HG03159 (cell line): ENCODE data around the gene NHSL1.
A peak's percentile ranks its signal among the peaks of the same experiment; 100 is the strongest.

Experiments
- ATAC-seq: cut with Tn5 transposase; IDR thresholded peaks from one replicate; pipeline ENCODE4 v1.9.1; 2021; ENCODE audit warnings: mild to moderate bottlenecking, moderate library complexity; ENCODE audit not compliant: unreplicated experiment

Gene NHSL1

DNA sequence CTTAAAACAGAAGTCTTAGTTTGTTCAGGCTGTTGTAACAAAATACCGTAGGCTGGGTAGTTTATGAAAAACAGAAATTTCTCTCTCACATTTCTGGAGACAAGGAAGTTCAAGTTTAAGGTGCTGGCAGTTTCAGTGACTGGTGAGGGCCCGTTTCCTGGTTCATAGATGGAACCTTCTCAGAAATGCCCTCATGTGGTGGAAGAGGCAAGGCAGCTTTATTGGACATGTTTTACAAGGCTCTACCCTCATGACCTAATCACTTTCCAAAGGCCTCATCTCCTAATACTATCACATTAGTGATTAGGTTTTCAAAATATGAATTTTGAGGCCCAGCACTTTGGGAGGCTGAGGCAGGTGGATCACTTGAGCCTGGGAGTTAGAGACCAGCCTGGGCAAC, 92.9 kb downstream of the NHSL1 start:
- no peak for ATAC-seq

DNA sequence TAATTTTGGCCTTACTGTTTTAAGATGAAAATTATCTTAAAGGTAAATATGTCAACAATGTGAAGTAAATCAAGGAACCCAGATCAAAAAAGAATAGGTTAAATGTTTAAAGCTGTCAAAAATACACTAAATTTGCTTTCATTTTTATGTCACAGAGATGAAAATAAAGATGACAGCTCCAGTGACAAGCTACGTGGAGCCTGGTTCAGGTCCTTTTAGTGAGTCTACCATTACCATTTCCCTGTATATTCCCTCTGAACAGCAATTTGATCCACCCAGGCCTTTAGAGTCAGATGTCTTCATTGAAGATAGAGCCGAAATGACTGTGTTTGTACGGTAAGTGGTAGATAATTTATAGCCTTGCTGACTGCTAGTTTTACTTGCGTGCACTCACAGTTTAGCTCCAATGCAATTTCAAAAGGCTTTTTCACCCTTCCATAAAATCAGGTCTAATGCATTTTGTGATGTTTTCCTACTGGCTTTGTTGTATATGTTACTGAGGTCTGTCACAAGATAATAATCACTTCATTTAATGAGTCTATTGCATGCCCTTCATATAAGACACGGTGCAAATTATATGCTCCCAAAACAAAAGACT, 93.4 kb downstream of the NHSL1 start:
- no peak for ATAC-seq

DNA sequence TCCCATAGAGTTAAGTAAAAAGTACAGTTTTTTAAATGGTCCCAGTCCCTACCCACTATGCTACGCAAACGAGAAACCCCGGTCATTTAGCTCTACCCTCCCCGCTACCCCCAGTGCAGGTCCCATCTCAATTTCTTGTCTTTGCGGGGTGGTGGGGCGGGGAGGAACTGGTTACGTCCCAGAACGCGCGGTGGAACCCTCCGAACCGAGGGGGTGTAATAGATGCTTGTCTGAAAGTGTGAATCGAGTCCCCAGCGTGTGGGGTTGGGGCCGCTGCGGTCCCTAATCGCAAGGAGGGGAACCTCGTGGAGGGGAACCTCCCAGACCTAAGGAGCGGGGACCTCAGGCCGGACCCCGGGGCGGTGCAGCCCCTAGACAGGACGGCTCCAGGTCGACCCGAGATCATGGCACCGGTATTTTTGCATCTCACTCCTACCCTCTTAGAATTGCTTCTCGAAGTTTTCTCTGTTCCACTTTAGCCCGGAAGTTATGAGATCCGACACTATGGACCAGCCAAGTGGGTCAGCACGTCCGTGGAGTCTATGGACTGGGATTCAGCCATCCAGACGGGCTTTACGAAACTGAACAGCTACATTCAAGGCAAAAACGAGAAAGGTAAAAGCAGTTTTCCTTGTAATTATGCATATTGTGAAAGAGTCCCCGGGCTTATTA, 94.5 kb downstream of the NHSL1 start:
- ATAC-seq, result peak; percentile 8

DNA sequence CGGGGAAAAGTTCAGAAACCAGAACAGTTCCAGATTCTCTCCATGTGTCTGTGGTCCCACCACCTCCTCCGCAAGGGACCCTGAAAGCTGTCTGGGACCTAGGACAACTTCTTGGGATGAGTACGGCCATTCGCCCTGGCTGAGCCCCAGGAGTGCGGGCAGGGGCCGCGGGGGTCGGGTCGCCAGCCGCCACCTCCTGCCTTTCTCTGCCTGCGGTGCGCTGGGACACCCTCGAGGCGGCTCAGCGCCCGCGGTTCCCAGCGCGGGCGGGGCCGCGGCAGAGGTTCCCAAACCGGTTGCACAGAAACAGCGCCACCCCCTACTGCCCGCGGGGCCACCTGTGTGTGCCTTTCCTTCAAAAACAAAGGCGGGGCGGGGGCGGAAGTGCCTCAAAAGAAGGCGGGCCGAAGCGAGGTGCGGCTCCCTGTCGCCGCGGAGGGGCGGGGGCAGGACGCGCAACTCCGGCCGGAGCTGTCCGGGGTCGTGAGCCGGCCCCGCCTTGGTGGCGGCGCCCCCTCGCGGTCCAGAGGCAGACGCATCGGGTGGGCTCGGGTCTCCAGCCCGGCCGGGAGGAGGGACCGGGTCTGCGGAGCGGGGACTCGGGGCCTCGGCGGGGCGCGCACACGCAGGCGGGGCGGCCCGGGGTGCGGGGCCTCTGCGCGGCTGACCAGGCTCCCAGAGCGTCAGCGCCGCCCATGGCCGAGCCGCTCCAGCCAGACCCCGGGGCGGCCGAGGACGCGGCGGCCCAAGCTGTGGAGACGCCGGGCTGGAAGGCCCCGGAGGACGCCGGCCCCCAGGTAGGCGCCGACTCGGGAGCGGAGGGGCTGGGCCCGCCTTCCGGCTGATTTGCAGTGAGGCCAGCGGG, 95.3 kb downstream of the NHSL1 start, which contains the start of gene HEBP2:
Gene HEBP2, plus strand, starts transcription at position 423 of the 865 bp plus-strand sequence. Its CDS starts 273 bp downstream, at position 696.
- ATAC-seq, result peak; percentile 80

DNA sequence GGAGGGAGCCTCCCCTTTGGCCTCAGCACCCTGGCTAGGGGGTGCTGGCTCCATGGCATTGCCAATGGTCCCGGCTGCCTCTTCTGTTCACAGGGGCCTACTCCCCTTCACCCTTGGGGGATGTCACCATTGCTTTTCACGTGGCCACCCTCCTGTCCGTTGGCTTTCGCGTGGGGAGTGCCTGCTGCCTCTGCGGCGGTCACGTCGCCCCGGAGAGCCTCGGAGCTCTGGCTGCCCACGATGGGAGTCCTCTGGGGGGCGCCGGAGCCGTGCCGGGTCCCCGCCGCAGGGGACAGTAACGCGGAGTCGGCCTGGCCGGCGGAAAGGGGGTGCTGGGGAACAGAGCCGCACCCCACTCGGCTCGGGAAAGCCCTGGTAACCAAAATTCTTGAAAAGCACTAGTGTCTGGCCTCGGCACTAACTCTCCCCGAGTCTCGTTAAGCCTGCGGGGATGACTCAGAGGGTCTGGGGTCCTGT, 95.9 kb downstream of the NHSL1 start:
- ATAC-seq, result peak; percentile 23

DNA sequence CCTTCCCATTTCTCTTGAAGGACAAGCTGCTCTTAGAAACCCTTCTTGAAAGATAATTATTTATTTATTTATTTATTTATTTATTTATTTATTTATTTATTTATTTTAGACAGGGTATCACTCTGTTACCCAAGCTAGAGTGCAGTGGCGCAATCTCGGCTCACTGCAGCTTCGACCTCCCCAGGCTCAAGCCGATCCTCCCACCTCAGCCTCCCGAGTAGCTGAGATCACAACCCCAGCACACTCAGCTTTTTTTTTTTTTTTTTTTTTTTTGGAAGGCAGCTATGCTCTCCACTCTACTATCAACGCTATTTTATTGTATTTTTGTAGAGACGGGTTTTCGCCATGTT, 96.5 kb downstream of the NHSL1 start:
- no peak for ATAC-seq

DNA sequence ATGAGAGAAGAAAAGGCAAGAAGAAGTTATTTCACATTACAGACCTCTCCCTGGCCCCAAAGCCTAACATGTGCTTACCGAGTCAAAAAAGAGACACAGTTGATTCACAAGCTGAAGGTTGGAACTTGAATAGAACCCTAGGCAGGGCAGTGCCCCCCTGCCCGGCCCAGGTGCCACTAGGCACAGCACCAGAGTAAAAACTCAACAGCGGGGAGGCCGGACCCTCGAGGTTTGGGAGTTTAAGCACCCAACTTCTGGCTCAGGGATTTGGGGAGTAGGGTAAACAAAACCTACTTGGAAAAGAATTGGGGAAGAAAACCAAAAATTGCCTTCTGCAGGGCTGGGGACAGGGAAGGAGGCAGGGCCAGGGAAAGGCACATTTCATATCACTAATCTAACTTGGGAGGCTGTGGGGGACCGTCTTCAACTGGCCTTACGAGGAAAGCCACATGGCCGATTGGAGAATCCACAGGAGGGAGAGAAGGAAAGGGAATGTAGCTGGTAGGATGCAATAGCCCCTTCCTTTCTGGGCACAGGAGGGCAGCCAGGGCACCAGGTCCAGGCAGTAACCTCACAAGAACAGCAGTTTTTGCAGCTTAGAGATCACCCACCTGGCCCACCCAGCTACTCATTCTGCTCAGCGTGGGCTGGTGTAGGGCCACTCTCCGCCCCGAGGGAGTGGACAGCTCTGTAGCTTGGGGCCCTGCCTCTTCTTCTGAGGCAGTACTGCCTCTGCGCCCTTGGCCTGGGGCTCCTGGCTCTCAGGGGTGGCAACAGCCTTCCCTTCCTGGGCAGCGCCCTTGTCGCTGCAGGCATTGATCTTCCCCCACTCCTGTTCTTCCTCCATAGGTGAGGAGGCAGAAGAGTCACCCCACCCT, 97.1 kb downstream of the NHSL1 start:
- ATAC-seq, result no peak

DNA sequence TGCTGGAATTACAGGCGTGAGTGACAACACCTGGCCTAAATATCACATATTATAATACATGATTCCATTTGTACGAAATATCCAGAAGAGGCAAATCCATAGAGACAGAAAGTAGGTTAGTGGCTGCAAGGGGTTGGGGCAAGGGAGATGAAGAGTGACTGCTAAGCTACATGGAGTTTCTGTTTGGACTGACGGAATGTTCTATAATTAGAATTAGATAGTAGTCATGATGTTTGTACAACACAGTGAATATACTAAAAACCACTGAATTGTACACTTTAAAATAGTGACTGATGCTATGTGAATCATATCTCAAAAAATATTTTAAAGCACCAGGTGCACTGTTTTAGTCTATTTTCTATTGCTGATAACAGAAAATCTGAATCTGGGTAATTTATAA, 99.0 kb downstream of the NHSL1 start:
- no peak for ATAC-seq

DNA sequence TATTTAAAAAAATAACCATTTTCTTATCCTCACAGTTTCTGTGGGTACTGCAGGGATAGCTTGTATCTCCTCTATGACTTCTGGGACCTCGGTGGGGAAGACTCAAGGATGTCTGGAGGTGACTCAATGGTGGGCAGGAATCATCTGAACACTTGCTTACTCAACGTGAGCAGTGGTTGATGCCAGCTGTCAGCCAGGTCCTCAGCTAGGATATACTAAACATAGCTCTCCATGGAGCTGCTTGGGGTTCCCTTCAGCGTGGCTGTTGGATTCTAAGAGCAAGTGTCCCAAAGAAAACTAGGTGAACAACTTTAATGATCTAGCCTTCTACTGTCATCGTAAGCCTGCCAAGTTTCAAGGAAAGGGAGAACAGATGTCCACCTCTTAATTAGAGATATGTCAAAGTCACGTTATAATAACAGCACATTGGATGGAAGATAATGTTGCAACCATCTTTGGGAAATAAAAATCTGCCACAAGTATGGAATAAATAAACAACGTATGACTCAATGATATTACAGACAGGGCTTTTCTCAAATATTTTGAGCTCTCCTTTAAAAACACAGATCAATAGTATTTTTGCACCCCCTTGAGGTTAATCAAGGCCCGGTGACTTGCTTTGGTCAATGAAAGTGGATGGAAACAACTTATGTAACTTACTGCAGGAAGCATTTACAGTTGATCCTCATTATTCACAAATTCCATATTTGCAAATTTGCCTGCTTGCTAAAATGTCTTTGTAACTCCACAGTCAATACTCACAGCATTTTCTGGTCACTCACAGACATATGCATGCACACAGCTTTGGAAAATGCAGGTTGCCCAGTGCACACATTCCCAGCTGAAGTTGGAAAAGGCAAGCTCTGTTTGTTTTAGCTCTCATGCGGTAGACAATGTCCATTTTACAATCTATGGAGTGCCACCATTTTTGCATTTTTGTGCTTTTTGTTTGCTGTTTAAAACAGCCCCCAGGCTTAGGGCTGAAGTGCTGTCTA, 101.9 kb downstream of the NHSL1 start:
- ATAC-seq, result no peak

DNA sequence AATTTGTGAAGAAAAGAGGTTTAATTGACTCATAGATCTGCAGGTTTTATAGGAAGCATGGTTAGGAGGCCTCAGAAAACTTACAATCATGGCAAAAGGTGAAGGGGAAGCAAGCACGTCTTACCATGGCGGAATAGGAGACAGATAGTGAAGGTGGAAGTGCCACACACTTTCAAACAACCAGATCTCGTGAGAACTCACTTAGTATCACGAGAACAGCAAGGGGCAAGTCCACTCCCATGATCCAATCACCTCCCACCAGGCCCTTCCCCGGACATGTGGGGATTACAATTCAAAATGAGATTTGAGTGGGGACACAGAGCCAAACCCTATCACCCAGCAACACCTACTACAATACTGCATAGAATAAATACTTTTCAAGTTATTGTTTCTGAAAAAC, 102.6 kb downstream of the NHSL1 start:
- no peak for ATAC-seq

DNA sequence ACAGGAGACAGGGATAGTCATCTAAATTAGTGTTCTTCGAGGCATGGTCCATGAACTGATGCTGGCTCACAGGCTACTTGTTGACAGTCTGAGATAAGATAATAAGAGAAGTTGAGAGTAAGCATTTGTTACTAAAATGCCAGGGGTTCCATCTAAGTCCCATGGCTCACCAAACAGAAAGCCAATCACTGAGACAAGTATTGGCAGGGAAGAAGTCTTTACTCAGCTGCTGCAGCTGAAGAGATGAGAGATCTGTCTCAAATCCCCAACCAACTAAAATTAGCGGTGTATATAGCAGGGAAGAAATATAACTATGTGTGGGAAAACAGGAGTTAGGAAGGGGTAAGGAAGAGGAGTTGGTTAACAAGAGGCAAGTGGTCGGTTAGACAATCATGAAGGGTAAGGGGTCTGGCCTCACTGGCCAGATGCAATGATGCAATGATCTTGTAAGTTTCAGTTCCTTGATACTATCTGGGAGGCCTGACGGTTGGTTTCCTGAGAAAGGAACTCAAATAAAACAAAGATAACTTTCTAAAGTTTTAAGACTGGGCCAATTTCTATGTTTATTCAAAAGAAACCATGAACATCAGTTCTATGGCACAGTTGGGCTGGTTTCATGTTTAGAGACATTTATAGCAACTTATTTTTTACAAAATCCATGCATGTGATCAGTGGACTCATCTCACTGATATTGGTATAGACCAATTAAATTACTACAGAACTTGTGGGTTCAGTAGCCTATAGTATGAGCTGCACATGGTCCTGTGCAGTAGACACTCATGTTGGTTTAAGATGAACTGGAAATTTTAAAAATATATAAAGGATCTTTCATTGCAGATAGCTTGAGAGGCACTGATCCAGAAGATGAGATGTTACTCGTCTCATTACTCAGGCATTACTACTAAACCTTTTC, 105.2 kb downstream of the NHSL1 start:
- no peak for ATAC-seq

DNA sequence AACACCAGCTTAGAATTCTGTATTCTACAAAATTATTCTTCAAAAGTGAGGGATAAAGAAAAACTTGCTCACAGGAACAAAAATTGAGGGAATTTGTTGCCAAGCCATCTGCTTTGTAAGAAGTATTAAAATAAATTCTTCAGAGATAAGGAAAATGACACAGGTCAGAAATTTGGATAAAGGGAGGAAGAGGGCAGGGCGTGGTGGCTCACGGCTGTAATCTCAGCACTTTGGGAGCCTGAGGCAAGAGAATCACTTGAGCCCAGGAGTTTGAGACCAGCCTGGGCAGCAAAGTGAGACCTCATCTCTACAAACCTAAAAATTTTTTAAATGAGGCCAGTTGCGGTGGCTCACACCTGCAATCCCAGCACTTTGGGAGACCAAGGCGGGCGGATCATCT, 109.7 kb downstream of the NHSL1 start:
- no peak for ATAC-seq

DNA sequence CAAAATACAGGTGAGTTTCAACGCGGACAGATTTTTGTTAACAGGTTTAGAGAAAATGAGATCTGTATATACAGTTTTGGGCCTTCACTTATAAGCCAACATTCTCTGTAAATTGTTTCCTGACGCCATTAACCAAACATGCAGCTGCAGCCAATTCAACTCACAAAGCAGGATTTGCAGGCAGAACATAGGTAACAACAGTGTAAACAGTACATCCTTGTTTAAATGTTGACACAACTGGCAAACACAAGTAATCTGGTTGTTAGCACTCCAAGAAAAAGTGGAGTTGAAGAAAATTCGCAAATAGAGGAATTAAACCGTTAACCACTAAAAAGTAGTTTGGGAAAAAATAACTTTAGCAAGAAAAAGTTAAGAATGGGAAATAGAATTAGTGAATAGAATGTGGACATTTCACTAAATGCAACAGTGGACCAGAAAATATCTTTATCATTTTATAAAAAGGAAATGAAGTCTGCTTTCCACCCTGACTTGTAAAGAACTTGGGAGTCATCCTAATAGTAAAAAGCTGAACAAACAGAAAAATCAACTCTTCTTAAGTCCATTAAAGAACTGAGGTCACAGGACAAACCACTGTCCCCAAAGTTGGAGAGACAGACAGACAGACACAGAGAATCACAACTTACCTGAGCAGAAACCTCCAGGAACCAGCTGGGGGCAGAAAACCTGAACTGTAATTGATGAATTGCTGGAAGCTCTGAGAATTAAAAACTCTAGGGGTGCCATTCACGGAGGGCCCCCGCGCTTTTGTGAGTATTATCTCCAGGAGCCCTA, 111.5 kb downstream of the NHSL1 start:
- no peak for ATAC-seq

DNA sequence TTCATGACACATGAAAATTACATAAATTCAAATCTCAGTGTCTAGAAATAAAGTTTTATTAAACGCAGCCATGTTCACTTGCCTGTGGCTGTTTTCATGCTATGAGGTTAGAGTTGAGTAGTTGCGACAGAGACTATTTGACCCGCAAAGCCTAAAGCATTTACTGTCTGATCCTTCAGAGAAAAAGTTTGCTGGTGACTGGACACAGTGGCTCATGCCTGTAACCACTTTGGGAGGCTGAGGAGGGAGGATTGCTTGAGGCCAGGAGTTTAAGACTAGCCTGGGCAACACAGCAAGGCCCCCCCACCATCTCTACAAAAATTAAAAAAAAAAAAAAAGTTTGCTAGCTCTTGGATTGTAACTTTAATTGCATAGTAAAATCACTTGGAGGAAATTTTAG, 112.4 kb downstream of the NHSL1 start:
- ATAC-seq, result no peak

DNA sequence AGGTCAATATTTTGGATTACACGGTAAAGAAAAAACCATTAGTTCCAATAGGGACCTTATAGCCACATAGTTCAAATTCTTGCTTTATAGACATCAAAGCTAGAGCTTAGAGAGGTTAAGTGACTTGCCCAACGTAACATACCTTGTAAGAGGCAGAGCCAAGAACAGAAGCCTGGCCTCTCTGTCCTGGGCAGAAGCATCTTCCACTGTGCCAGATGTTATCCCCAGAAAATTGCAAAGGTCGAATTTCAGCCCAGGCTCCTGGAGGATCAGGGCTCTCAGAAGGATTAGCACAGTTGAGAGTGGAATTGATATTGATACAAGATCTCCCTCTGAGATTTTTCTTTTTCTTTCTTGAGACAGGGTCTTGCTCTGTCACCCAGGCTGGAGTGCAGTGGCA, 115.5 kb downstream of the NHSL1 start:
- ATAC-seq, result no peak

DNA sequence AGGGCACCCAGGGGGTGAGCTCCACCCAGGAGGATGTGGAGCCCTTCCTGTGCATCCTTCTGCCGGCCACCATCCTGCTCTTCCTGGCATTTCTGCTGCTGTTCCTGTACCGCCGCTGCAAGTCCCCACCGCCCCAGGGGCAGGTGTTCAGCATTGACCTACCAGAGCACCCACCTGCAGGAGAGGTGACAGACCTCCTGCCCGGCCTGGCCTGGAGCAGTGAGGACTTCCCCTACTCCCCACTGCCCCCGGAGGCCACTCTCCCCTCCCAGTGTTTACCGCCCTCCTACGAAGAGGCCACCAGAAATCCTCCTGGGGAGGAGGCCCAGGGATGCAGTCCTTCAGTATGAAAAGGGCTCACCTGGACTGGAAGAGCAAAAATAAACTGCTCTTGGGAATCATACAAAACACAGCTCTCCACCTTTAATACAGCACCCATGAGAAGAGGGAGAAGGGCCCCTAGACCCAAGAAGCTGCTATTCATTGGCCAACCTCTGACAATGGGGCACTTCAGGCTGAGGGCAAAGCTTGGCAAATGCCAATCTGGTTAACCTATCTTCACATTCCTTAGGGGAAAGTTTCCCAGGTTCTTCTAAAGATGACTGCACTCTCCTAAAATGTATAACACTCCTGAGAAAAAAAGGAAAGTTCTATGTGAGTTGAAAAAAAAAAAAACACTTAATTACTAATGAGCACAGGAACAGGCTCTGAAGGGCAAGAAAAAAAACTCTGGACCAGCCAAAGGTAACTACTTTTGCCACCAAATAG, 116.6 kb downstream of the NHSL1 start:
- ATAC-seq, result no peak

DNA sequence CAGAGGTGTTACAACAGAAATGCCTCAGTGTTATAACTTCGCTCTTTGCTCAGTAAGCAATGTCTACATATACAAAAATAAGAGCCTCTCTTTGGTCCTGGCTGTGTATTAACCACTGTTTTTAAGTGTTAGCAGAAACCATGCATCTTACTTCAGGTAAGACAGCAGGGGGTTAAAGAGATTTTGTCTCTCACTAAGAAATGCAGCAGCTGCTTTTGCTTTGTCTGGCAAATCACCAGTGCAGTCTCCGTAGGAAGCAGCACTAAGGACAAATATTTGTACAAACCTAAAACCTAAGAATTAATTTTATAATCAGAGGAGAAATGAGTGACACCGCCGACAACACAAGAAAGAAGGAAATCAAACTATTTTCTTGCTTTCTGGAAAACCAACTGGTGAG, 120.8 kb downstream of the NHSL1 start:
- ATAC-seq, result no peak
